IPS DF 6.9 (cell line): ENCODE data around the gene CSDE1.

Experiments used
- DNase-seq: peaks from one replicate; pipeline ENCODE4 v3.0.0-alpha.2; 2013; ENCODE audit warnings: low read depth, low spot score
- H3K27ac ChIP-seq: one replicate; pipeline ENCODE4 v1.5.1; 2013; ENCODE audit warnings: low read length, control low read depth
- H3K27me3 ChIP-seq: 2 replicates; pipeline ENCODE4 v1.6.1; 2013; ENCODE audit warnings: mild to moderate bottlenecking, low read length; ENCODE audit not compliant: control insufficient read depth, insufficient read depth
- H3K36me3 ChIP-seq: 2 replicates; pipeline ENCODE4 v1.6.1; 2013; ENCODE audit warnings: low read length; ENCODE audit not compliant: control insufficient read depth, insufficient read depth
- H3K4me1 ChIP-seq: 2 replicates; pipeline ENCODE4 v1.6.1; 2013; ENCODE audit warnings: low read length; ENCODE audit not compliant: control insufficient read depth, insufficient read depth
- H3K4me3 ChIP-seq: 2 replicates; pipeline ENCODE4 v1.5.1; 2013; ENCODE audit warnings: mild to moderate bottlenecking, low read length
- H3K9me3 ChIP-seq: 2 replicates; pipeline ENCODE4 v1.6.1; 2013; ENCODE audit warnings: low read length, inconsistent platforms; ENCODE audit not compliant: control insufficient read depth, insufficient read depth
- WGBS: extraction: QIAGEN DNeasy Blood & Tissue Kit; methylation state at CpG from one replicate; pipeline ENCODE4 v1.1.7; 2013; ENCODE audit warnings: mixed read lengths, missing lambda C conversion rate; ENCODE audit not compliant: insufficient read length, insufficient coverage; 5-methylcytosine and 5-hydroxymethylcytosine counted together

The CSDE1 gene

DNA sequence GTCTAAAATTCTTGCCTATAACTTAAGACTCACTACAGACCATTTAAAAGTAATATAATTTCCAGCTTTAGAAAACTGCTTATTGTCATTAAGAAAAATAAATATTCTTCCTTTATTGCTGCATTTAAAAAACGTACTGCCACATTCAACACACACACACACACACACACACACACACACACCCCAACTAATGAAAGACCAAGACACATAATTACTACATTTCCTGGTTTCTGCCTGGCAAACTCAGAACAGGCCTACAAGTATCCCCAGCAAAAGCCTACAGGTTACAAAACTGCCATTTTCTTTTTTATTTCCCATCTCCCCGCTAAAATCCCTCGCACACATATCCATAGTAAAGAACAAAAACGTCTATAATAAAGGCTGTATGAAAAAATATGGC is 89.4 kb downstream of the CSDE1 start:
- no peak overlapping the region for H3K27ac ChIP-seq
- no peaks in the 10 kb centered on the region for H3K9me3 ChIP-seq
- no peaks in the 10 kb centered on the region; the same call in 1 of the 2 replicates for H3K27me3 ChIP-seq
- H3K4me3 ChIP-seq = no peak overlapping the region
- no peaks in the 10 kb centered on the region for H3K4me1 ChIP-seq
- no peak for DNase-seq
- no peaks in the 10 kb centered on the region for H3K36me3 ChIP-seq
- WGBS = 100% methylated on average over 3 of the region's 4 CpGs

DNA sequence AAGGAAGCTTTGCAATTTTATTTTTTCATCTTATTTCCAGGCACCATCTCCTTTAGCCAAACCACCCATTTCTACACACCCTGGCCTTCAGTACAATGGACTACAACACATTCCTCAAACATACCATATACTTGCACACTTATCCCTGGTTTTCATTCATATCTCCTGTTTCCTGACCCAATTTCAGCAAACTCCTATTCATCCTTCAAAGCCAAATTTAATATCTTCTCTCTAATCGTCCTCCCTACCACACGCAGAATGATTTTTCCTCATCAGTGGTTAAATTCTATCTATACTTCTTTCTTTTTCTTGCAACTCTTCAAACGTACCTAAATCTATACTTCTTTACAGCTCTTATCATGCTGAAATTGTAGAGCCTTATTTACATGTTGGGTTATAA is 90.8 kb downstream of the CSDE1 start:
- WGBS = 100% methylated on average over 3 of the region's 3 CpGs
- no peaks in the 10 kb centered on the region; the same call in 1 of the 2 replicates for H3K27me3 ChIP-seq
- H3K36me3 ChIP-seq = no peaks in the 10 kb centered on the region
- DNase-seq = no peak
- H3K9me3 ChIP-seq = no peaks in the 10 kb centered on the region
- no peaks in the 10 kb centered on the region for H3K4me1 ChIP-seq
- no peak overlapping the region for H3K4me3 ChIP-seq
- no peak overlapping the region for H3K27ac ChIP-seq
